Brain pericyte (primary cell): ENCODE measurements around the gene S1PR1.

Experiments used
- DNase-seq: peaks from one replicate; pipeline ENCODE4 v3.0.0-alpha.2; 2012; ENCODE audit warnings: low read depth, low spot score

Gene S1PR1

DNA sequence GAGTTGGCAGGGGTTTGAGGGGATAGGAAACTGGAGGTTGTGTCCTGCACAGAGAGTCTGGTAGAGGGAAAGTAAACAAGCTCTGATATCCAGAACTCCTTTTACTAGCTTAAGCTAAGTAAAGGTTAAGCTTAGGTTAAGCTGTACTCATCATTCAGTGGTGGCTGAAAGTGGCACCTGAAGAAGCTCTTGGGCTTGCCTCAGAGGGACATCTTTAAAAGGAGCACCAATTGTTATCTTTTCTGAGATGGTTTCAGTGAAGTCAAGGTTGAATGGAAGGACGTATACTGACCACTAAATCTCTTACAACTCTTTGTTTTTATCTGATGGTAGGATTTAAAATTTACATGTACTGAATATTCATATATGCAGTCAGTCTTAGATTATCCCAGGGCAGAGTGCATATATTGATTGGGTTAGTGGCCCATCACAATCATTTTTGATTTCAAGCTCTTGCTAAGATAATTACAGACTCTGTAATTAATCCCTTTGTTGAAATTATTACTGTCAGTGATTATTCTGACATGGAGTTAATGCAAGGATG is 43.3 kb downstream of the S1PR1 start:
- DNase-seq, result no peak

DNA sequence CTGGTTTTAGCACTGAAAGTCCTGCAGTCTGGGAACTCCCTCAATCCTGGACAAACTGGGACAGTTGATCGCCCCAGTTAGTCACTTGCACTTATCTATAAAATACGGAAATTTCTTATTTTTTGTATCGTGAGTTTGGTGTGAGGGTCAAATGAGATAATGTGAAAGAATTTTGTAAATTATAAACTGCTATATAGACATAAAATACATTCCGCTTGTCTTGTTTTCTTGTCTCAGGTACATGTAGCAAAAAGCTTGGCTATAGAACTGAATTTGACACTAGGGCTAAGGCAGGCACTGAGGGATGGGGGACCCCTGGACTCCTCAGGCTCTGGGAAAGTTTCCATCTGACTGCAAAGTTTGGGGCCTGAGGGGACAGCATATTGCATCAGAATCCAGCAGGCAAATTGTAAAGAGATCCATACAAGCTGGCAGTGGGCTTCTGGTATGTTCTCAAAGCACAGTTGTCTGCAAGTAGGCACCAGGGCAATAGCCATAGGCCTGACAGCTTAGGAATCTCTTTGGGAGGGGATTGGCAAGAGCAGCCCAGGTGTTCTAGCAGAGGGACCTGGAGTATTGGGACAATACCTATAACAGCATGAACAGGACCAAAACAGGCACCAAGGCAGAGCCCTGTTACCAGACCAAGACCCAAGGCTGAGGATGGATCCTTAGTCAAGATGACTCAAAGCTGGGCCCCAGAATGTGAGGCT is 44.3 kb downstream of the S1PR1 start:
- DNase-seq, result no peak

DNA sequence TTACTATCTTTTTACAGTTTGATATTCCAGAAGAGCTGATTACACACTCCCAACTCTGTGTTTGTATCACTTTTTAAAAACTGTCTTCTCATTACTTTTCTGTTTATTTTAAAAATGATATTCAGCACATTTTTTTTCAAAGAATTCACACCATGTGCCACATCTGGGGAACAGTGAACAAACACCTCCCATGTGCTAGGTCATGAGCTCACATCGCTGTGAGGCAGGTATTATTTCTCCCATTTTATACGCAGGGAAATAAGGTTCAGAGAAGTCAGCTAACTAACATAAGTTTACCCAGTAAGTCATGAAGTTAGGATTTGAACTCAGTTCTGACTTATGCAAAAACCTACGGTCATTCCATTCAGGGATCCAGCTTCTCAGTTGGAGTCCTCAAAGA is 44.9 kb downstream of the S1PR1 start:
- no peak for DNase-seq

DNA sequence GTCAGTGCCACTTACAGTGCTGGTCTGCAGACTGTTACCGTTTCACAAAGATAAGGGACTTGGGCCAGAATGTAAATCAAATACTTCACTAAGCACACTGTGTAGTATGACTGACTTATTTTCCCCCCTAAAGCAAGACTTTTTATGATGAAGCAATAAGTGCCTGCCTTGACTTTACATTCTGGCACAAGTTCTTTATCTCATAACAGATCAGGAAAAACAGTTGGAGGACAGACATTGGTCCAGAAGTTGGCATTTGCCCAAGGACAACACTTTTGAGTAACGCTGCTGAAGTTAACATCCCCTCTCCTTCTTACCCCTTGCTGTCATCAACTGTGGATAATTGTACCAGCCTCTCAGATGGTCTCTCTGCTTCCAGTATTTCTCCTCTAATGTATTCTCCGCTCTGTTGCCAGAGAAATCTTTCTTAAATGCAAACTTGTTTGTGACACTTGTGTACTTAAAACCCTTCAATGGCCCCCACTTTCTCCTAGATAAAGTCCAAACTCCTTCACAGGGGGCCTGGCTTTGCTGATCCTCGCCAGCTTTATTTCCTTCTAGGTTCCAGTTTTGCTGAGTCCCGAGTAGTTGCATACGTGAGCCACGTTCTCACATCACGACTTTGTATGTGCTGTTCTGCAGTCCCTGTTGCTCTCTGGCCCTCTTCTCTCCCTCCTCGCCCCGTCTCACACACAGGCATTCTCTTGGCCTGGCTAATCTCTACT is 45.7 kb downstream of the S1PR1 start:
- peak; percentile 16 for DNase-seq

DNA sequence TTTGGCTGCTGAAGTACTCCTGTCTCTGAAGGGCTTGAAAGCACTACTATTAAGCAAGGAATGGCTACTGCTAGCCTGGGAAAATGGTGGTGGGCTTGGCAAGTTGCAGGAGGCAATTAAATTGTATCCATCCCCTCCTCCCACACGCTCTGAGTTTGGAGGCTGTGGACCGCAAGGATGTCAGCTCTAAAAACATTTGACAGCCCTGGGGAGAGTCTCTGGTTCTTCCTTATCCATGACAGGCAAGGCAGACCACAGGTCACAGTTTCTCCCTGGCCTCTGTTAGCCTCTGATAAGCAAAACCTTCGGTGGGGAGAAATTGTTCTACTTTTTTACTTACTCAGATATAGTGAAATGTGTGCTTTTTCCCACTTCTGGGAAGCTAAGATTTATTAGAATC is 46.6 kb downstream of the S1PR1 start:
- DNase-seq, result no peak

DNA sequence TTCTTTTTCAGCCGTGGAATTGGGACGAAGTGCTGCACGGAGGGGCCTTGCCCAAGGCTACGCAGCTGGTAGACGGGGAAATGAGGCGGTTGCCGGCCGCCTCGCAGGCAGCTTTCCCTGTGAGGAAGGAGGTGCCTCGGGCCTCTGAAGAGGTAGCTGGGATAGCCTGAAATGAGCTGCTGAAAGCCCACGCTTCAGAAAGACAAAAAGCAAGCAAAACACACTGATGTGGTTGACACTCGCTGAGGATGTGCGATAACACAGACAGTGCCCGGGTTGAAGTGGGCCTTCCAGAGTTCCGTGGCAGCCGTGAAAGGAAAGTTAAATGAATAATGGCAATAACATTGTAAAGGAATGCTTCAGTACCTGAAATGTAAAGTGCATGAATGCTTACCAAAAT is 47.2 kb downstream of the S1PR1 start:
- DNase-seq, result no peak

DNA sequence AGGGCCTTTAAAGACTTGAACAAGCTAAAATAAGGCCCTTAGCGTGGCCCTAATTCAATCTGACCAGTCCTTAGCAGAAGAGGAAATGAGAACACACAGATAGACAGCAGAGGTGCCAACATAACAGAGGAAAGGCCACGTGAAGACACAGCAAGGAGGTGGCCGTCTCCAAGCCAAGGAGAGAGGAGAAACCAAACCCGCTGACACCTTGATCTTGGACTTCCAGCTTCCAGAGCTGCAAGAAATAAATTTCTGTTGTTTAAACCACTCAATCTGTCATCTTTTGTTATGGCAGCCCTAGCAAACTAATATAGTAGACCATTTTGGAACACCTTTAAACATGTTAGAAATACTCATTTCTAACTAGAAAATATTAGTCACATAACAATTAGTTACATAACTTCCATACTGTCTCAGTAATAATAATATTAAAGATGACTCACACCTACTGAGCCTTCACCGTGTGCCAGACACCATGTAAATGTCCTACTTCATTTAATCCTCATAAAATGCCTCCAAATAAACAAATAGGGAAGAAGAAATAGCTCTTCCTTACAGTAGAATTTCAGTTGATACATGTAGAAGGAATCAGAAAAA is 47.9 kb downstream of the S1PR1 start:
- no peak for DNase-seq

DNA sequence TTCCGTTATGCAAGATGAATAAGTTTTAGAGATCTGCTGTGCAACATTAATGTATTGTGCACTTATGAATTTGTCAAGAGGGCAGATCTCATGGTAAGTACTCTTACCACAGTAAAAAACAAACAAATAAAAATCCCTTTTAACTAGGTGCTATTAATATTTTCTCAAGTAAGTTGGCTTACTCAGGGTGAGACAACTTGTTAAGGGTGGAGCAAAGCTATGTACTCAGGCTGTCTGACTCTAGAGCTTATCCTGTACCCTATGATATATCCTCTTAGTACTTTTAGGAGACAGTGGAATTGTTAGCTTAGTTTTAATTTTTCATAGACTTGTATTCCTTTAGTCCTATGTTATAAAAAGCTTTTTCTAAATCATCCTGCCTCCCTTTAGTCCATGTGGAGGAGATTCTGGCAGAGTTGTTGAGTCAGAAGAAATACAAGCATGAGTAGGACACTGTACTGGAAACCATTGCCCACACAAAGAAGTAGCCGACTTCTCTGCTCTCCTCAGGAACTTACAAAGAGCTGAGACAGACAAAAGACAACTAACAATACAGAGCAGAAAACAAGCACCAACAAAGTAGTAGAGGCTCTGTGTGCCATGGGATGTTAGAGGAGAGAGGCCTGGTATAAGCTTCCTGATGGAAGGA is 49.2 kb downstream of the S1PR1 start:
- no peak for DNase-seq

DNA sequence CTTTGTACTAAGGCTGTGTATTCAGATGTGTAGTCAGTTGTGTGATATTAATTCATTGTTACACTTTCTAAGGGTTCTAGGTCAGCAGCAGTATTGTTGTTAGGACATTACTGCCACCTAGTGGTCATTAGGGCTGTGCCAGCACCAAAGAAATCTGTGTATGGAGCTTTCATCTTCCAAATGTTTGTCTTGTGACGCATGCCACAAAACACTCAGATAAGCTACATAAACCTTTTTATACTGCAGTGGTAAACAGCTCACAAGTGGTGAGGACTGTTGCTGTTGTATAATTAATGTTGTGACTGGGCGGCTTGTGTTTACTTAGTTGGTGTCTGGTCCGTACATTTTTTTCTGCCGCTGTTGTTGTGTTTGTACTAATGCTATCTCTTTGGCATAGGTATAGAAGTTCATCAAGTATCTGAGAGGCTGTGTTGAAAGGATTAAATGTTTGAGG is 51.7 kb downstream of the S1PR1 start:
- peak; percentile 50 for DNase-seq

DNA sequence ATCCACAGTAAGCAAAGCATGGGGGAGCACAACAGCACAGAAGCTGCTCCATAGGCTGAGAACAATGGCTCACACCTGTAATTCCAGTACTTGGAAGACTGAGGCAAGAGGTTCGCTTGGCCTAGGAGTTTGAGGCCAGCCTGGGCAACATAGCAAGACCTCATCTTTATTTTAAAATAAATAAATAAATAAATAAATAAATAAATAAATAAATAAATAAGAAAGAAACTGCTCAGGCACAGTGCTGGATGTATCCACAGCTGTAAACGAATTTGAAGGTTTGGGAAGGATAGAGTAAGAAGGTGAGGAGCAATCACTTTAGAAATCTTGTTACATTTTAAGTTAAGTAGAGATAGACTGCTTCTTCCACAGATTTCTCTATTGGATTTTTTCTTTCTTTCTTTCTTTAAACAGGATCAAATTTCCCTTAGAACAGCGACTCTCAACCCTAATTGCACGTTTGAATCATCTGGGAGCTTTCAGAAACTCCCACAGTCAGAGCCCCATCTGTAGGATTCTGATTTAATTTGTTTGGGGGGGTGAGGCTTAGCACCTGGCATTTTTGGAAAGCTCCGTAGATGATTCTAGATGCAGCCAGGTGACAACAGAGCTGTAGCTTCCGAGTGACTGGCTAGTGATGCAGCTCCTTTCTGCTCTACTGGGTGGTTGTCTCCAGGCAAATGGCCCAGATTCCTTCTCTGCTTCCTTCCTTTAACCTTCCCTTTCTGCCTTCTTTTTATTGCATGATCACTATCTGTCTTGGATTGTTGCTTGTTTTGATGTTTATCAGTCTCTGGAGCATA is 53.5 kb downstream of the S1PR1 start:
- no peak for DNase-seq
